GM21528 (cell line): ENCODE results near the gene LEMD2.

Experiments
- ATAC-seq: cut with Tn5 transposase; IDR thresholded peaks from one replicate; pipeline ENCODE4 v1.9.1; 2021; ENCODE audit warnings: mild to moderate bottlenecking, moderate library complexity; ENCODE audit not compliant: unreplicated experiment, low FRiP score

LEMD2 gene

DNA sequence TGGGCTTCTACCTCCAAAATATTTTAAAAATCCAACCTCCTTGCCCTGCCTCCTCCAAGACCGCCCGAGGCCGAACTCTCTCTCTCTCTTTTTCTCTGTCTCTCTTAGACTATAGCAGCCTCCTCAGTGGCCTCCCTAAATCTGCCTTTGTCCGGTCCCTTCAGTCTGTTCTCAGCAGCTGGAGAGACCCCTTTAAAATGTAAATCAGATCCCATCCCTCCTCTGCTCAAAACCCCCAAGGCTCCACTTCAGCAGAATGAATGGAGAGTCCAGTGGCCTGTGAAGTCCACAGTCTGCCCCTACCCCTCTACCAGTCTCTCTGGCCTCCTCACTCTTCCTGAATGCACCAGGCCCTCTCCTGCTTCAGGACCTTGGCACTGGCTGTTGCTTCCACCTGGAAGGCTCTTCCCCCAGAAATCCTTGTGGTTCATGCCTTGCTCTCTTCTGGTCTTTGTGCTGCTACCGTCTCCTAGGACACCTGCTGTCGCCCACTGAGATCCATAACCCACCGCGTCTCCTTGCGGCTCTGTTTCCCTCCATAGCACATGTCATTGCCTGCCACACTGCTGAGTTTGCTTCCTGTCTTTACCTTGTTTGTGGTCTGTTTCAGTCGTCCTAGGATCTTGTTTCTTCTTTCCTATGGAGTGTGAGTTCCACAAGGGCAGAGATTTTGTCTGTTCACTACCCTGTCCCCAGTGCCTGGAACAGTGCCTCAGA is 8.9 kb upstream of the LEMD2 start:
- no peak for ATAC-seq

GRCh38 chr6:33794910-33795623 is 6.1 kb upstream of the LEMD2 start:
- ATAC-seq, result no peak

- ATAC-seq, result no peak
These were observed 4.1 kb upstream of the LEMD2 start for GRCh38 chr6:33792981-33793380.

GRCh38 chr6:33791620-33792019 is 2.7 kb upstream of the LEMD2 start:
- no peak for ATAC-seq

GRCh38 chr6:33790910-33791309 is 2.0 kb upstream of the LEMD2 start:
- ATAC-seq, result no peak

DNA sequence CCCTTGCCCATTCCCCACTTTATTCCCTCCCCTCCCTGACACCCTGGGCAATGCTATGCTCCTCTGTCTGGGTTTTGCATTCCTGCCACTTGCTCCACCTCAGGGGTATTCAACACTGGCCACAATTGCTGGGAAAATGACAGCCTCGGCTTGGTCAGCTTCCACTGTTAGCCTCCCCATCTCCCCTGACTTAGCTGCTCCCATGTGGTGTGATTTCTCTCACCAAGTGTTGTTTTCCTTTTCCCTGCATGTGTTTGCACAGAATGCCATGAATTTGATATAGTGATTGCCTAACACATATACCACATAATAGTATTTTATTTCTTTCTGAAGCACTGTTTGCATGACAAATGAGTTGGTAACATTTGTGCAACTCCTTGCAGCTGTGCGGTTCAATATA is 1.4 kb upstream of the LEMD2 start:
- no peak for ATAC-seq

GRCh38 chr6:33789550-33789895 is 593 bp upstream of the LEMD2 start:
- no peak for ATAC-seq

DNA sequence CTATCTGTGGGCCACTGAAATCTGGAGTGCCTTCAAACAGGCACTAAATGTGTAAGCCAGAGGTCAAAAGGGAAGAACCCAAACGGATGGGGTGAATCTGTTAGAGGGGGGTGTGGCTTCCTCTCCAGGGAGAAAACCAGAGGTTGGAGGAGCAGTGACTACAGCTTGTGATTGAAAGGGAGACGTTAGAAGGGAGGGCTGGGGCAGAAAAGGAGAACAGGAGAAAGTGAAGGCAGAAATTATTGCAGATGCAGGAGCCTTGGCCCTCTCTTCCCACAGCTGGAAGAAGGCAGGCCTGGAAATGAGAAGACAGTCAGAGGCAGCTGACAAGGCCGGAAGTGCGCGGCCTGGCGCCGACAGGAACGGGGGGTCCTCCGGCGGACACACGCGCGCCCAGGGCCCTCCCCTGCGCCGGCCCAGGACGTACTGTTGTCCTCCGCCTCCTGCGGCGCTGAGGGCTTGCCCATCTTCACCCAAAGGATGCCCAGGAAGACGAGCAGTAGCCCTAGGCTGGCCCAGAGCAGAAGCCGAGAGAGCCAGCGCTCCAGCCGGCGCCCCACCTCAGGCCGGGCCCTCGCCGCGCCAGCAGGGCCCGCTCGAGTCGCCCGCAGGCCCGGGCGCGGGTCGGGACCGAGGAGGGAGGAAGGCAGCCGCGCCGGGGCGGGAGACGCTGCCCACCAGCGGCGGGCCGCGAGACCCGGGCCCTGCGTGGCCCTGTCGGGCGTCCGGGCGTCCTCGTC is 806 bp downstream of the LEMD2 start:
- ATAC-seq, result peak; percentile 41

DNA sequence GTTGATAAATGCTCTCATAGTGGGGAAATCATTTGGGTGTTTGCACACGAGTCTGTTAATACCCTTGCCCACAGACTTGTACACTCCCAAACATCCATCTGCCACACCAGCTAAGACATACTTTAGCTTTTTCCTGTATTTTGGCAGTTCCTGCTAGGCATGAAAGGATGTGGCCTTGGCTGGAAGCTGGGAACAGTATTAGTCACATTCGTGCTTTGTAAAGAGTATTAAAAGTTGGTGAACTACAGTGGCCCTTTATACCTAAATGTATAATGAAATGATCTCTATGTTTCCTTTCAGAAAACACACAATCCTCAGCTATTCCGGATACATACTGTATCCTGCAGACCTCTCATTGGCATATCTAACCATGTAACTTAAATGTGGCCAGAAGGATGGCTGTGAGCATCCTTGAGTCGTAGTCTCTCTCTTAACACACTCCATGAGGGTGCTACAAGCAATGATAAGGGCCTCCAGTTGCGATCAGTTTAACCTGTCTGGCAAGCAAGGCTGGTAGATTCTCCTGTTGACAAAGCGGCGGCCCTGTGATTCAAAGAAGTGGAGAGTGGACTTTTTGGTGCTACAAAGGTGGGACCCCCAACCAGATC is 1.5 kb downstream of the LEMD2 start:
- no peak for ATAC-seq

- ATAC-seq, result no peak
These were observed 2.2 kb downstream of the LEMD2 start for GRCh38 chr6:33786736-33787135.

- no peak for ATAC-seq
These were observed 3.2 kb downstream of the LEMD2 start for GRCh38 chr6:33785778-33786177.

DNA sequence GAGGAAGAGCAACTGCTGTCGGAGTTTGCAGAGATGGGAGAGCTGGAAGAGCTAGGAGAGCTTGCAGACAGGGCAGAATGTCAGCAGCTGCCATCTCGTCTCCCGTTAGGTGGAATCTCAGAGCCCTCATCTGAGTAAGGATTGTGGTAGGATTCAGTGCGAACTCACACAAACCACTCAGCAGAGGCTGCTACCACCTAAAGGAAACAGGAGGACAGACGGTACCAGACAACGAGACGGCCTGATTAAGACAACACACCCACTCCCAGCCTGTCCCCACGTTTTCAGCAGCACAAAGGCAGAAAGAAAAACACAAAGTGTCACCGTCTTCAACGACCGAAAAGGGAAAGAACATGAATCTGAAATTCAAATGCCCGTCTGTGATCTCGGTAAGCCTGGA is 4.1 kb downstream of the LEMD2 start:
- no peak for ATAC-seq

GRCh38 chr6:33783781-33784520 is 5.0 kb downstream of the LEMD2 start:
- ATAC-seq, result no peak

DNA sequence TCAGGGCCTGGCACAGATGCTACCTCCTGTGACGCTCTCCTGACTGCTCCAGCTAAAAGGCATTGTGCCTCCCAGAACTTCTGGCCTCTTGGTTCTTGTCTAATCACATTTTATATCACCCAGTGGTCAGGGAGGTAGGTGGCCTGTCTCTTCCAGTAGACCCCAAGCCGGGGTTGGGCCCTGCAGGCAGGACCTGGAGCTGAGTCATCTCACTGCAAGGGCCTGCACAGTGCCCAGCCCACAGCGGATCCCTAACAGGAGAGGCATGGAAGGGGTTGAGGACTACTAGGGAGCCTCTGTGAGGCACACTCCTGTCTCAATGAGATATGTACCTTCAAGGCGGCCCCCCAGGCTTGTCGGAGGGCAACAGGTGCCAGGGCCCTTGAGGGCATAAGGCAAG is 6.4 kb downstream of the LEMD2 start:
- ATAC-seq, result no peak

DNA sequence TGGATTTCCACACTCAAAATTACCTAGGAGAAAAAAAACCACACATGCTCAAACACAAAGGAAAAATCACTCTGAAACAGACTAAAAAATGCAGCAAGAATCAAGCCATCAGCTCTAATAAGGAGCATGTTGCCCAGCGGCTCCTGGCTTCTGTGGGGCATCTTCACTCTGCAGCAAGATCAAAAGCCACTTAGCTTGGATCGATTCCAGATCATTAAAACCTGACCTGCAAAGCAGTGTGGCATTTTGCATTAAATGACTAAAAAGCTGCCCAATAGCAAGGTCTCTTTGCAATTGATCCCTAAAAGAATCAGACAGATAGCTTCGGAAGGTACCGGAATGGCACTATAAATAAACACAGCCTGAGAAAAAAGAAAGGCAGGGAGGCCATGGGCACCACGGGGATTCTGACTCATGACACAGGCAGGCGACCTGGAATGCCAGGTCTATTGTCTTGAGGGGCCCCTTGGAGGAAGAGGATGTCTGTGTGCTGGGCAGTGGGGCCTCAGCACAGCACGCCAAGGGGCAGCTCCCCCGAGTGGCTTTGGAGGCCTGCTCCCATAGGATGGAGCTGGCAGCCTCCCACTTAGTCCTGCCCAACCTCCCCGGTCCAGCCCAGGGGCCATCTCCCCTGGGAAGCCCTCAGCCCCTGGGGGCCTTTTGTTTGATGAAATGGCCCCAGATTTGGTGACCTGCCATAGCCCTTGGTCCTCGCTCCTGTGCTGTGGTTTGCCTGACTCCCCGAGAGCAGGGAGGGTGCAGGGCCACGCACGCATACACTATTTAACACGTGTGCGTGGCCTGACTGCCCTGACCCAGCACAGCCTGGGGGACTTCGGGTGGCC is 7.6 kb downstream of the LEMD2 start:
- no peak for ATAC-seq

- no peak for ATAC-seq
These were observed 9.0 kb downstream of the LEMD2 start for GRCh38 chr6:33779895-33780294.

GRCh38 chr6:33779290-33779689 is 9.6 kb downstream of the LEMD2 start:
- ATAC-seq, result no peak

DNA sequence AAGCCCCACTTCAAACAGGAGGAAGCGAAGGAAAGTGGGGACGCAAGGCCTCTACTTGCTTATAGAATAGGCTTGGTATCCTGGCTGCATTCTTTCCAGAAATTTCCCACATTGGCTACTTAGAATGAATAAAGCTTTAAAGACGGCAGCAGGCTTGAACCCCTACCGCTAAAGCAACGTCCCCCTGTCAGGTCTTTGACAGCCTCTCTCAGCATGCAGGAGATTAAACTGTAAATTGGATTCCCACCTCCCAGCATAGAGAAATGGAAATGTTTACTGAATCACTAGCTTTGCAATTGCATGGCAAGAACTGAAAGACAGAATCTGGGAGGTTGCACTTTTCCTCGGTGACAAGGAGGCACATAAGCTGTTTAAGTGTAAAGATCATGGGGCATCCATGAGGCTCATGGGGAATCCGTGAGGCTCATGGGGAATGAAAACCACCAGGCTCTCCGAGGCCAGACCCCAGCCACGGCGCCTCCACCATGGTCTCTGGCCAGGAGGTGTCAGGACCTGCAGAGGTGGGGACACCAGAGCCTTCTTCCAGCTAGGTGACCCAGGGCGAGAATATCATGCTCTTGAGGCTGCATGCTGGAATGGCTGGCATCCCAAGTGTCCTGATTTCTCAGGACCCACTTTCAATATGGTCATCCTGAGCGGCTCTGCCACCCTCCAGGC is 10.3 kb downstream of the LEMD2 start:
- no peak for ATAC-seq
